MCF 10A (cell line): ENCODE measurements around the gene SLC39A12. TPM values are rescaled to one million over a fixed set of nuclear protein-coding genes. Genes with fewer than 3 reads are reported as not detected.

Experiments
- BruUV-seq: library from RNA; stranded (reverse); fragments of 400-500 nt; replicated peaks from 2 replicates; lab custom pipeline; 2021; lab: Mats Ljungman, UMichigan
- CTCF ChIA-PET: fragments of 300-600 bp; sonication (Branson Sonifier 250); formaldehyde crosslinking; extraction: SDS; loops from one replicate; lab custom pipeline; 2021; ENCODE audit warnings: antibody characterized with exemption, inconsistent platforms; lab: Yijun Ruan, JAX
- POLR2A ChIA-PET: fragments of 300-600, 350-650 bp; sonication (Branson Sonifier 250); formaldehyde crosslinking; extraction: SDS; loops from one replicate; lab custom pipeline; 2020; ENCODE audit warnings: antibody characterized with exemption, inconsistent platforms; lab: Yijun Ruan, JAX
- DNase-seq: peaks from one replicate; pipeline ENCODE4 v3.0.0-alpha.2; 2018; ENCODE audit not compliant: unreplicated experiment
- H3K27ac Mint-ChIP-seq: one replicate; pipeline ENCODE4 v1.8.0; 2022; ENCODE audit warnings: mild to moderate bottlenecking, low read depth, mixed read lengths; ENCODE audit not compliant: unreplicated experiment
- H3K27me3 Mint-ChIP-seq: one replicate; pipeline ENCODE4 v1.8.0; 2022; ENCODE audit warnings: mixed read lengths; ENCODE audit not compliant: insufficient read depth, unreplicated experiment
- H3K36me3 Mint-ChIP-seq: one replicate; pipeline ENCODE4 v1.8.0; 2022; ENCODE audit warnings: mild to moderate bottlenecking, moderate library complexity, mixed read lengths; ENCODE audit not compliant: insufficient read depth, unreplicated experiment
- H3K4me1 Mint-ChIP-seq: one replicate; pipeline ENCODE4 v1.8.0; 2022; ENCODE audit warnings: mixed read lengths; ENCODE audit not compliant: insufficient read depth, unreplicated experiment
- H3K4me3 Mint-ChIP-seq: one replicate; pipeline ENCODE4 v1.8.0; 2022; ENCODE audit warnings: mild to moderate bottlenecking, moderate library complexity, mixed read lengths; ENCODE audit not compliant: unreplicated experiment
- H3K9me3 Mint-ChIP-seq: one replicate; pipeline ENCODE4 v1.8.0; 2022; ENCODE audit warnings: mixed read lengths; ENCODE audit not compliant: unreplicated experiment
- CTCF ChIP-seq: fragments of 200-600 bp; IDR thresholded peaks from one replicate; pipeline ENCODE4 v1.8.0; 2022; ENCODE audit warnings: antibody characterized with exemption, mild to moderate bottlenecking; ENCODE audit not compliant: unreplicated experiment
- intact Hi-C: fragments of 100-400 bp; cut with micrococcal nuclease; formaldehyde crosslinking; loops from 2 replicates; pipeline ENCODE4 v1.14.1; 2022
- total RNA-seq: library from RNA; stranded (reverse); gene quantifications from 2 replicates; pipeline ENCODE4 v1.2.3, GENCODE V29; 2022

The SLC39A12 gene
- total RNA-seq, 1 experiment from 2014 or later, result not detected

GRCh38 chr10:17907641-17908040, 44.1 kb upstream of the SLC39A12 start:
- no peaks in the 10 kb centered on the region for H3K9me3 Mint-ChIP-seq
- DNase-seq, result no peak
- TF ChIP-seq CTCF, result no peak
- no TSS peak for BruUV-seq
- H3K27ac Mint-ChIP-seq, result no peak overlapping the region
- peaks cover 20% of the 10 kb centered on the region for H3K4me1 Mint-ChIP-seq
- CTCF ChIA-PET, result interaction anchor here (0.6 to 3.3 kb wide), 6 partner anchors 67 to 335 kb away, joined by 3 to 17 read pairs (median 4); no protein-coding TSS in a partner anchor
- no peaks in the 10 kb centered on the region for H3K36me3 Mint-ChIP-seq
- H3K27me3 Mint-ChIP-seq, result no peaks in the 10 kb centered on the region
- POLR2A ChIA-PET, result no interaction called here
- intact Hi-C loops, result loop anchor here (5.0 kb wide), 1 partner anchor 250 kb away; no protein-coding TSS in a partner anchor
- H3K4me3 Mint-ChIP-seq, result no peak overlapping the region

- intact Hi-C loops, result loop anchor here (1.0 kb wide), 3 partner anchors 63 to 305 kb away; no protein-coding TSS in a partner anchor
- peak; percentile 54 for TF ChIP-seq CTCF
Observed at GRCh38 chr10:17910125-17910789, 41.5 kb upstream of the SLC39A12 start.

GRCh38 chr10:17912754-17913153, 39.0 kb upstream of the SLC39A12 start:
- no peak for TF ChIP-seq CTCF
- Mint-ChIP-seq H3K27ac (no peak overlapping the region), H3K27me3 (no peaks in the 10 kb centered on the region), H3K36me3 (no peaks in the 10 kb centered on the region), H3K9me3 (no peaks in the 10 kb centered on the region), H3K4me1 (peaks cover 6% of the 10 kb centered on the region), H3K4me3 (no peak overlapping the region)
- no TSS peak for BruUV-seq
- ChIA-PET CTCF (interaction anchor here (0.6 to 1.0 kb wide), 2 partner anchors 193 to 254 kb away, joined by 3 read pairs; no protein-coding TSS in a partner anchor), POLR2A (interaction anchor here (0.7 kb wide), 1 partner anchor 187 kb away, joined by 3 read pairs; no protein-coding TSS in a partner anchor)
- no peak for DNase-seq
- intact Hi-C loops, result no loop called here

More at GRCh38 chr10:17910125-17910789, 41.5 kb upstream of the SLC39A12 start:
- H3K4me1 Mint-ChIP-seq, result peaks cover 19% of the 10 kb centered on the region
- H3K9me3 Mint-ChIP-seq, result no peaks in the 10 kb centered on the region
- ChIA-PET CTCF (interaction anchor here (0.5 to 1.8 kb wide), 26 partner anchors 9 to 306 kb away, joined by 3 to 13 read pairs (median 3); no protein-coding TSS in a partner anchor), POLR2A (interaction anchor here (0.8 to 1.1 kb wide), 2 partner anchors 14 to 307 kb away, joined by 3 to 4 read pairs; no protein-coding TSS in a partner anchor)
- H3K27ac Mint-ChIP-seq, result no peak overlapping the region
- H3K27me3 Mint-ChIP-seq, result no peaks in the 10 kb centered on the region
- BruUV-seq, result no TSS peak
- no peak overlapping the region for H3K4me3 Mint-ChIP-seq
- peak; percentile 74 for DNase-seq
- no peaks in the 10 kb centered on the region for H3K36me3 Mint-ChIP-seq

GRCh38 chr10:17913604-17914003, 38.1 kb upstream of the SLC39A12 start:
- H3K27me3 Mint-ChIP-seq, result no peaks in the 10 kb centered on the region
- intact Hi-C loops, result no loop called here
- DNase-seq, result no peak
- no peaks in the 10 kb centered on the region for H3K36me3 Mint-ChIP-seq
- BruUV-seq, result no TSS peak
- H3K9me3 Mint-ChIP-seq, result no peaks in the 10 kb centered on the region
- no peak overlapping the region for H3K4me3 Mint-ChIP-seq
- ChIA-PET CTCF (interaction anchor here (0.6 to 1.0 kb wide), 4 partner anchors 27 to 303 kb away, joined by 3 to 6 read pairs (median 4); no protein-coding TSS in a partner anchor), POLR2A (no interaction called here)
- H3K4me1 Mint-ChIP-seq, result peaks cover 6% of the 10 kb centered on the region
- no peak for TF ChIP-seq CTCF
- no peak overlapping the region for H3K27ac Mint-ChIP-seq
